Measurements from ENCODE around the gene STAU1. TPM values are rescaled to one million over a fixed set of nuclear protein-coding genes. Genes with fewer than 3 reads are reported as not detected.

STAU1 gene
- total RNA-seq, 4 donors from 2014 or later = 64.2 to 79.8 (median 70.9) TPM

DNA sequence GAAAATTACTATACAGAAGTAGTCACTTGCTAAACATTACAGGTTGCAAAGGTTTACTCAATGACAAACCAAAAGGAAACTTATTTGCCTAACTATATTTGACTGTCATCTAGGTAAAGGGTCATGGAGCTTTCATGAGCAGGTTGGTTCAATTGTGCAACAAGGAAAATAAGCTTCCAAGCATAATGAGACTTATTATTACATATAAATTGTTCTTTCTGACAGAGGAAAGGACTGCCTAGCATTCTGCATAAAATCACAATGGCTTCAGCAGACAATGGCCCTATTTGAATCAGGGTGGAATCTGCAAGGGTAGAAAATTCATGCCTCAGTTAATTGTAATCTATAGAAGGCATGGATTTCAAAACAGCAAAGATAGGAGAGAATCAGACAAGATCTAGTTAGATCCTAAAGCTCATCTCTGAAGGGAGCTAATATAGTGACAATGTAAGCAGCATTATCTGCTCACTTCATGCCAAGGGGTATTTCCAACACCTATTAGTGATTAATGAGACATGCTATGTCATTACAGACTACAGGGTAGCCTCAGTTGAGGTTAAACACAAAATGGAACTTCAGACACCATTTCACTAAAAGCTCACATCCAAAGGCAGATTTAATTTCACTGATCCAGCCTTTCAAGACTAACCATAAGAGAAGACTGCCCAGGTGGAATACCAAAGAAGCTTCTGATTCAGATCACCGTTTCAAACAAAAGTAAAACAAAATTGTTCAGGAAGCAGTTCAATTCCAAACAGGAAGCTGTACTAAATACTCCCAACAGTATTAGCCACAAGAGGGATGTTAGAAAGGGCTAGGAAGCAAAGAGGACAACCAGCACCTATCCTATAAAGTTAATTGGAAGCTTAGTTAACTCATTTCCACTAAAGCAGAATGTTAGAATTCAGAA is 8.5 kb downstream of the STAU1 start:
- no peaks in the 10 kb centered on the region for H3K9me3 ChIP-seq
- WGBS, 2 donors = 14 to 27% methylated on average over 1 of the region's 1 CpG
- H3K27ac ChIP-seq = peak overlapping the region in 1 of 4 donors; percentile 3
- H3K36me3 ChIP-seq = peaks cover 0 to 10% (median 0%) of the 10 kb centered on the region in 3 donors
- TF ChIP-seq, protein P1, sequence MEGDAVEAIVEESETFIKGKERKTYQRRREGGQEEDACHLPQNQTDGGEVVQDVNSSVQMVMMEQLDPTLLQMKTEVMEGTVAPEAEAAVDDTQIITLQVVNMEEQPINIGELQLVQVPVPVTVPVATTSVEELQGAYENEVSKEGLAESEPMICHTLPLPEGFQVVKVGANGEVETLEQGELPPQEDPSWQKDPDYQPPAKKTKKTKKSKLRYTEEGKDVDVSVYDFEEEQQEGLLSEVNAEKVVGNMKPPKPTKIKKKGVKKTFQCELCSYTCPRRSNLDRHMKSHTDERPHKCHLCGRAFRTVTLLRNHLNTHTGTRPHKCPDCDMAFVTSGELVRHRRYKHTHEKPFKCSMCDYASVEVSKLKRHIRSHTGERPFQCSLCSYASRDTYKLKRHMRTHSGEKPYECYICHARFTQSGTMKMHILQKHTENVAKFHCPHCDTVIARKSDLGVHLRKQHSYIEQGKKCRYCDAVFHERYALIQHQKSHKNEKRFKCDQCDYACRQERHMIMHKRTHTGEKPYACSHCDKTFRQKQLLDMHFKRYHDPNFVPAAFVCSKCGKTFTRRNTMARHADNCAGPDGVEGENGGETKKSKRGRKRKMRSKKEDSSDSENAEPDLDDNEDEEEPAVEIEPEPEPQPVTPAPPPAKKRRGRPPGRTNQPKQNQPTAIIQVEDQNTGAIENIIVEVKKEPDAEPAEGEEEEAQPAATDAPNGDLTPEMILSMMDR (IDR thresholded peaks at IDR 0.05) = no peak
- TF ChIP-seq EP300 (IDR thresholded peaks at IDR 0.05) (no peak), POLR2A (IDR thresholded peaks at IDR 0.05) (no peak)
- H3K4me3 ChIP-seq = no peak overlapping the region
- no peaks in the 10 kb centered on the region for H3K27me3 ChIP-seq
- DNase-seq (ENCODE audit: low spot score in 2 of 2) = no peak
- H3K4me1 ChIP-seq = peaks cover 0 to 43% (median 16%) of the 10 kb centered on the region in 4 donors

DNA sequence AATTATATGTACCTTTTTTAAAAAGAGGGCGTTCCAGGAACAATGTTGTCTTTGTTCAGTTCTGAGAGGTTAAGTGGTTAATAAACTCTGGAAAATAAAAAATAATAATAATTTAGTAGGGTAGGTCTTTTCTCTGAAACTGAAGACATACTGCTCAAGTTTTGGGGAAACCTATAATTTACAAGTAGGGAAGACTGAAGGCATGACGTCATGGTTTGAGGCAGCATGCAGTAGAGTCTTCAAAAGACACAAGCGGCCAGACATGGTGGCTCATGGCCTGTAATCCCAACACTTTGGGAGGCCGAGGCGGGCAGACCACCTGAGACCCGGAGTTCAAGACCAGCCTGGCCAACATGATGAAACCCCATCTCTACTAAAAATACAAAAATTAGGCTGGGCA is 14.0 kb downstream of the STAU1 start:
- H3K9me3 ChIP-seq = no peaks in the 10 kb centered on the region
- DNase-seq (ENCODE audit: low spot score in 2 of 2) = no peak
- H3K36me3 ChIP-seq = peaks cover 0 to 17% (median 0%) of the 10 kb centered on the region in 3 donors
- H3K27me3 ChIP-seq = no peaks in the 10 kb centered on the region
- no peak overlapping the region for H3K27ac ChIP-seq
- WGBS, 2 donors = 83% methylated on average over 6 of the region's 6 CpGs
- no peak overlapping the region for H3K4me3 ChIP-seq
- TF ChIP-seq EP300 (IDR thresholded peaks at IDR 0.05) = no peak
- TF ChIP-seq, protein P1 (IDR thresholded peaks at IDR 0.05) = no peak
- TF ChIP-seq POLR2A (IDR thresholded peaks at IDR 0.05) = no peak
- peaks cover 0 to 26% (median 2%) of the 10 kb centered on the region in 4 donors for H3K4me1 ChIP-seq

DNA sequence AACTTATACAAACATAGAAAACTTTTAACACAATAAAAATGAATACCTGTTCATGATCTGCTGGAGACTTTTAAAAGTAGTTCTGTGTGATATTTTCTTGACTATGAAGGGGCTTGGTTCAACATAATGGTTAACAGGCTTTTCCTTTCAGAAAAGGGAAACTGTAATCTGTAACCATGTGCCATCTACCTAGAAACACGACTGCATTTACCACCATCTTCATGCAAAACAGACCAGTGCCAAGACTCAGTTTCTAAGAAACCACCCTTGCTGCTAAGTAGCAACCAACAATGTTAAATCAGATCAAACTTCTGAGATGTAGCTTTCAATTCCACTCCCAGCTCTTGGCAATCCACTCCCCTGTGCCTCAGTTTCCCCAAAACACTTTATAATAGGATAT is 15.7 kb downstream of the STAU1 start:
- no peak overlapping the region for H3K27ac ChIP-seq

DNA sequence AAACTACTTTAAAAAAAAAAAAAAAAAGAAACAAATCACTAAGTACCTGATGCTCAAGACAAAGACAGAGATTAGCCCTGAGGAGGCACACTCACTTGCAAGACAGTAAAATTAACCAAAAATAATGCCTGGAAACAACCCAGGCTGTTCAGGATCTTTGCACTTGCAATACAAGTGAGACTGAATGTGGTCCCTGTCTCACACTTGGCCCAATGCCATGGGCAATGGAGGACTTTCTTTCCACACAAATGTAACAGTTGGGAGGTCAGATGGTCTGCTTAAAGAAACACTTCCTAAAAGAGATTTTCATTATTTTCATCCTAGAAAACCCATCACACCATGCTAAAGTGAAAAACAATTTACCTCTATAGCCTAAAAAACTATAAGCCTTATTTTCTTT is 16.2 kb downstream of the STAU1 start:
- DNase-seq (ENCODE audit: low spot score in 2 of 2) = no peak
- H3K36me3 ChIP-seq = peaks cover 0 to 11% (median 0%) of the 10 kb centered on the region in 3 donors
- no peak overlapping the region for H3K27ac ChIP-seq
- H3K9me3 ChIP-seq = no peaks in the 10 kb centered on the region
- H3K27me3 ChIP-seq = no peaks in the 10 kb centered on the region
- no peak overlapping the region for H3K4me3 ChIP-seq
- H3K4me1 ChIP-seq = peaks cover 0 to 47% (median 15%) of the 10 kb centered on the region in 4 donors
- TF ChIP-seq EP300 (IDR thresholded peaks at IDR 0.05) (no peak), POLR2A (IDR thresholded peaks at IDR 0.05) (no peak)
- TF ChIP-seq, protein P1 (IDR thresholded peaks at IDR 0.05) = no peak

More for the DNA sequence above, 15.7 kb downstream of the STAU1 start:
- Histone ChIP-seq H3K4me1 (peaks cover 0 to 42% (median 10%) of the 10 kb centered on the region in 4 donors), H3K9me3 (no peaks in the 10 kb centered on the region), H3K27me3 (no peaks in the 10 kb centered on the region), H3K4me3 (no peak overlapping the region), H3K36me3 (peaks cover 0 to 11% (median 0%) of the 10 kb centered on the region in 3 donors)
- no peak for DNase-seq (ENCODE audit: low spot score in 2 of 2)
- WGBS, 2 donors = 6 to 11% methylated on average over 1 of the region's 1 CpG
- no peak for TF ChIP-seq POLR2A (IDR thresholded peaks at IDR 0.05)
- no peak for TF ChIP-seq EP300 (IDR thresholded peaks at IDR 0.05)
- TF ChIP-seq, protein P1 (IDR thresholded peaks at IDR 0.05) = no peak

DNA sequence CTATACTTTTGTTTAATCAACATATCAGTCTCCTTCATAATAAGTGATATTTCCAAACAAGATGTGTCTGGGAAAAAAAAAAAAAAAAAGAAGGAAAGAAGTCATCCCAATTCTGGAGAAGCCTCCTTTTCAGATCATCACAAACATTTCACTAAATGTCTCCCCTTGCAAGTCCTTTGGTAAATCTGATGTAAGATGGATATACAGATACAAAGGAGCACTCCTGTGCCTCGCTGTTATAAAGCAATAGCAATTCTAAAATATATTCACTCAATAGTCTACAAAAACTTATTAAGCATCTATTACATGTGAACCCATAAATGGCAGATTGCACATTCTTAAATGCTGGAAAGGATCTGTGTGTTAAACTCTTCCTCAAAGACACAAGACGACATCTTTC is 17.4 kb downstream of the STAU1 start:
- Histone ChIP-seq H3K9me3 (no peaks in the 10 kb centered on the region), H3K27ac (no peak overlapping the region), H3K27me3 (no peaks in the 10 kb centered on the region), H3K4me1 (peaks cover 0 to 58% (median 20%) of the 10 kb centered on the region in 4 donors), H3K4me3 (no peak overlapping the region), H3K36me3 (peaks cover 0 to 11% (median 0%) of the 10 kb centered on the region in 3 donors)
- TF ChIP-seq POLR2A (IDR thresholded peaks at IDR 0.05) (no peak), EP300 (IDR thresholded peaks at IDR 0.05) (no peak)
- TF ChIP-seq, protein P1 (IDR thresholded peaks at IDR 0.05) = no peak
- 95 to 96% methylated on average over 2 of the region's 2 CpGs for WGBS, 2 donors
- DNase-seq (ENCODE audit: low spot score in 2 of 2) = no peak
